ENCODE data around the gene MSANTD2.

The MSANTD2 gene

GRCh38 chr11:124801636-124802312, 1.6 kb upstream of the MSANTD2 start:
- Histone ChIP-seq H3K27me3 (ENCODE audit: low read length) (no peaks in the 10 kb centered on the region), H3F3A (ENCODE audit: insufficient read depth) (peaks cover 4% of the 10 kb centered on the region; the same call in 1 of the 2 replicates), H3K36me3 (ENCODE audit: low read length) (no peaks in the 10 kb centered on the region), H3K9ac (ENCODE audit: low read length) (no peak overlapping the region), H3K9me2 (replicated peaks; ENCODE audit: insufficient read depth, low read length) (no peaks in the 10 kb centered on the region), H3K79me2 (ENCODE audit: insufficient read depth, low read length) (peaks cover 18% of the 10 kb centered on the region), H2AFZ (ENCODE audit: low read depth, low read length, severe bottlenecking) (no peak overlapping the region), H3K4me3 (ENCODE audit: insufficient read depth, low read length, poor library complexity, severe bottlenecking) (no peak overlapping the region), H3K4me2 (ENCODE audit: low read depth, low read length, poor library complexity, severe bottlenecking) (no peak overlapping the region), H3K9me3 (ENCODE audit: insufficient read depth, low read length) (no peaks in the 10 kb centered on the region), H3K27ac (ENCODE audit: low read depth, low read length) (no peak overlapping the region), H4K20me1 (ENCODE audit: low read depth, low read length) (peaks cover 10% of the 10 kb centered on the region; the same call in 1 of the 2 replicates)
- no peak for TF ChIP-seq EZH2phosphoT487 (conservative IDR thresholded peaks at IDR 0.05; ENCODE audit: low read length)
- TF ChIP-seq, protein P1, sequence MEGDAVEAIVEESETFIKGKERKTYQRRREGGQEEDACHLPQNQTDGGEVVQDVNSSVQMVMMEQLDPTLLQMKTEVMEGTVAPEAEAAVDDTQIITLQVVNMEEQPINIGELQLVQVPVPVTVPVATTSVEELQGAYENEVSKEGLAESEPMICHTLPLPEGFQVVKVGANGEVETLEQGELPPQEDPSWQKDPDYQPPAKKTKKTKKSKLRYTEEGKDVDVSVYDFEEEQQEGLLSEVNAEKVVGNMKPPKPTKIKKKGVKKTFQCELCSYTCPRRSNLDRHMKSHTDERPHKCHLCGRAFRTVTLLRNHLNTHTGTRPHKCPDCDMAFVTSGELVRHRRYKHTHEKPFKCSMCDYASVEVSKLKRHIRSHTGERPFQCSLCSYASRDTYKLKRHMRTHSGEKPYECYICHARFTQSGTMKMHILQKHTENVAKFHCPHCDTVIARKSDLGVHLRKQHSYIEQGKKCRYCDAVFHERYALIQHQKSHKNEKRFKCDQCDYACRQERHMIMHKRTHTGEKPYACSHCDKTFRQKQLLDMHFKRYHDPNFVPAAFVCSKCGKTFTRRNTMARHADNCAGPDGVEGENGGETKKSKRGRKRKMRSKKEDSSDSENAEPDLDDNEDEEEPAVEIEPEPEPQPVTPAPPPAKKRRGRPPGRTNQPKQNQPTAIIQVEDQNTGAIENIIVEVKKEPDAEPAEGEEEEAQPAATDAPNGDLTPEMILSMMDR (IDR thresholded peaks at IDR 0.05; ENCODE audit: insufficient read depth, low read length, poor library complexity, severe bottlenecking): no peak

DNA sequence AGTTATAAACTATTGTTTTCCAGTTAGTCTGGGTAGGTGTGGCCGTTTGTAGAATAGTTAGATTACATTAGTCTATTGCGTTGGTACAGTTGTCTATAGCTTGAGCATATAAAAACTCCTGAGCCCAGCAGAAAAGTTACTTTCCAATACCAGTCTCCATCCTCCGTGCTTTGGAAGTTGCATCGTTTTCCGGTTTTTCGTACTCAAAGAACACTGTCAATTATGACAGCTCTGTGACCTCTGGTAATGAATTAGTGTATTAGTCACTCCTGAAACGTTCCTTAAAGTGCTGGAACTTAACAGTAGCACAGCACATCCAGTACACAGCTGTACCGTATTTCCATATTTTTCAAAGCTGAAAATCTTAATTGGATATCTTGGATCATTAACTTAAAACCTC, 808 bp upstream of the MSANTD2 start:
- Histone ChIP-seq H3K9me2 (replicated peaks; ENCODE audit: insufficient read depth, low read length) (no peaks in the 10 kb centered on the region), H4K20me1 (ENCODE audit: low read depth, low read length) (peaks cover 10% of the 10 kb centered on the region; the same call in 1 of the 2 replicates), H3K79me2 (ENCODE audit: insufficient read depth, low read length) (peaks cover 18% of the 10 kb centered on the region), H2AFZ (ENCODE audit: low read depth, low read length, severe bottlenecking) (peak overlapping the region; percentile 97), H3K4me2 (ENCODE audit: low read depth, low read length, poor library complexity, severe bottlenecking) (peak overlapping the region; percentile 70), H3K9me3 (ENCODE audit: insufficient read depth, low read length) (no peaks in the 10 kb centered on the region), H3K36me3 (ENCODE audit: low read length) (no peaks in the 10 kb centered on the region), H3F3A (ENCODE audit: insufficient read depth) (peaks cover 4% of the 10 kb centered on the region; the same call in 1 of the 2 replicates), H3K9ac (ENCODE audit: low read length) (peak overlapping the region; percentile 87), H3K27ac (ENCODE audit: low read depth, low read length) (no peak overlapping the region), H3K27me3 (ENCODE audit: low read length) (no peaks in the 10 kb centered on the region), H3K4me3 (ENCODE audit: insufficient read depth, low read length, poor library complexity, severe bottlenecking) (peak overlapping the region; percentile 78)
- TF ChIP-seq, protein P1 (IDR thresholded peaks at IDR 0.05; ENCODE audit: insufficient read depth, low read length, poor library complexity, severe bottlenecking): no peak
- no peak for TF ChIP-seq EZH2phosphoT487 (conservative IDR thresholded peaks at IDR 0.05; ENCODE audit: low read length)

GRCh38 chr11:124799348-124800225, 619 bp downstream of the MSANTD2 start:
- H3F3A ChIP-seq (ENCODE audit: insufficient read depth): peaks cover 4% of the 10 kb centered on the region; the same call in 1 of the 2 replicates
- no peaks in the 10 kb centered on the region for H3K27me3 ChIP-seq (ENCODE audit: low read length)
- peaks cover 18% of the 10 kb centered on the region for H3K79me2 ChIP-seq (ENCODE audit: insufficient read depth, low read length)
- H4K20me1 ChIP-seq (ENCODE audit: low read depth, low read length): peaks cover 10% of the 10 kb centered on the region; the same call in 1 of the 2 replicates
- peak overlapping the region; percentile 60 for H3K27ac ChIP-seq (ENCODE audit: low read depth, low read length)
- no peaks in the 10 kb centered on the region for H3K9me2 ChIP-seq (replicated peaks; ENCODE audit: insufficient read depth, low read length)
- H3K9me3 ChIP-seq (ENCODE audit: insufficient read depth, low read length): no peaks in the 10 kb centered on the region
- peak overlapping the region; percentile 78 for H3K4me3 ChIP-seq (ENCODE audit: insufficient read depth, low read length, poor library complexity, severe bottlenecking)
- peak overlapping the region; percentile 97 for H2AFZ ChIP-seq (ENCODE audit: low read depth, low read length, severe bottlenecking)
- TF ChIP-seq, protein P1 (IDR thresholded peaks at IDR 0.05; ENCODE audit: insufficient read depth, low read length, poor library complexity, severe bottlenecking): no peak
- no peak for TF ChIP-seq EZH2phosphoT487 (conservative IDR thresholded peaks at IDR 0.05; ENCODE audit: low read length)
- H3K9ac ChIP-seq (ENCODE audit: low read length): peak overlapping the region; percentile 87
- H3K4me2 ChIP-seq (ENCODE audit: low read depth, low read length, poor library complexity, severe bottlenecking): peak overlapping the region; percentile 70
- no peaks in the 10 kb centered on the region for H3K36me3 ChIP-seq (ENCODE audit: low read length)
